GM12864 (cell line): ENCODE results near the gene ABCA1.

Experiments
- DNase-seq: peaks from one replicate; pipeline ENCODE4 v3.0.0-alpha.2; 2011; ENCODE audit warnings: low read depth
- H3K4me3 ChIP-seq: 2 replicates; pipeline ENCODE4 v1.5.1; 2011; ENCODE audit warnings: mild to moderate bottlenecking, low read depth, low read length, control low read depth
- CTCF ChIP-seq: IDR thresholded peaks from 2 replicates; pipeline ENCODE4 v1.5.1; 2011; ENCODE audit warnings: low read depth, mild to moderate bottlenecking, moderate library complexity, low read length, control low read depth, inconsistent platforms; ENCODE audit errors: missing control alignments

ABCA1 gene

DNA sequence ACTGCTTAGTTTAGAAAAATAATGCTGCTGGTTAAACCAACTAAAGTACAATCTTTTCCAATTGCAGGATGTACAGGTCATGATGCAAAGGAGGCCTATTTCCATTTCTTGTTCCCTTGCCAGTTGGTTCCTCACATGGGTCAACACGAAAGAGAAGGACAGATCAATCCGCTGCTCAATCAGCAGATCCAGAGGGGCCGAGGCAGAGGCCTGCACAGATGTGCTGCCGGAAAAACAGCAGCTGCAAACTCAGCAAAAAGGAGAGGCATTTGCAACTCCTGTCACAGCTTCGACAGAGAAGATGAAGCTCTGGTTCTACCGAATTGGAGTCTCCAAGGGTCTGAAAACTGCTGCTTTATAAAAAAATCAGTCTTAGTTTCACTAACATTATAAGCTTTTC lies 94.3 kb downstream of the ABCA1 start:
- no peak overlapping the region for H3K4me3 ChIP-seq
- no peak for TF ChIP-seq CTCF
- no peak for DNase-seq

DNA sequence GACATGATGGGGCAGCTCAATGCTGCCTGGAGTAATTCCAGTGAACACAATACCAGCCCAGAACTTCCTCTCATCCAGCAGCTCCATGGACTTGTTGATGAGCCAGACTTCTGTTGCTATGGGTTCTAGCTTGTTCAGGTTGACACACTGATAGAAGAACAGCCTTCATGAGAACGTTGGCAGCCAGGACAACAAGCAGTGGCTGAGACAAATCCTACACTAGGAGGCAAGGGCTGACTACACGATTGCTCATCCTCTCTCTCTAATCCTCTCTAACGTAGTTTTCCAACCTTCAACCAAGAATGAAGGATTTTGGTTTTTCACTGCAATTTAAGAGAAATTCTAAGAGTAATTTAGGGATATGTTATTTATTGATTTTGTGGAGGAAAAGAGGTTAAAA lies 96.3 kb downstream of the ABCA1 start:
- no peak for DNase-seq
- TF ChIP-seq CTCF: no peak
- no peak overlapping the region for H3K4me3 ChIP-seq

DNA sequence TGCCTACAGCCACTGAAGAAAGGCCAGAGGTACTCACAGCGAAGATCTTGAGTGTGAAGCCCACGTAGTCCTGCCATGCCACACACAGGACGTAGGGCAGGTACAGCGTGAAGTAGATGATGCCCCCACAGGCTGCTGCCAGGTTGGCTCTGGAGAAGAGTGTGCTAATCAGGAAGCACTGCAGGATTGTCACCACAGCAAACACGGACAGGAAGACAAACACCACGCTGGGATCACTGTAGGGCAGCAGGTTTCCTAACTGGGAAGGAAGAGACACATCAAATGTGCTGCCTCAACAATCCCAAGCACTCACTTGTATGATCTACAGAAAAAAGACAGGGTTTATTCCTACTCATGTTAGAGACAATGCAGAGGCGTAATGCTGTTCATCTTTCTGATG lies 101.0 kb downstream of the ABCA1 start:
- H3K4me3 ChIP-seq: no peak overlapping the region
- DNase-seq: no peak
- TF ChIP-seq CTCF: no peak

- no peak for TF ChIP-seq CTCF
- DNase-seq: no peak
- no peak overlapping the region for H3K4me3 ChIP-seq
These were observed 101.7 kb downstream of the ABCA1 start for GRCh38 chr9:104826079-104826775.

DNA sequence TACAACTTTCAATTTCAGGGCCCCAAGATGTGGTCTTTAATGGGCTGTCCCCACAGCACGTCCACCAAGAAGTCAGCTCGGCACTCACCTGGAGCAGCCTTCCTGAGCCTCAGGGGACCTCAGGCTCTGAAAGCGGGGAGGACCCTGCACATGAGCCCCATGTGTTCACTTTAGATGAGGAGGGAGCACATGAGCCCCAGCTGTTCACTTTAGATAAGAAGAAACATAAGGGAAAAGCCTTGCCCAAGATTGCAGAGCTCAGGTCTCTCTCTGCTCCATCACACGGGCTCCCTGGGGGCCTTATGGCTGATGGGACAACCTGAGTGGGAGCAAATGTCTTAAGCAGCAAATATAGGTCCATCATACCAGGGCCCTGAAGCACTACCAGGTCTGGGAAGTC lies 107.6 kb downstream of the ABCA1 start:
- TF ChIP-seq CTCF: no peak
- no peak overlapping the region for H3K4me3 ChIP-seq
- no peak for DNase-seq

DNA sequence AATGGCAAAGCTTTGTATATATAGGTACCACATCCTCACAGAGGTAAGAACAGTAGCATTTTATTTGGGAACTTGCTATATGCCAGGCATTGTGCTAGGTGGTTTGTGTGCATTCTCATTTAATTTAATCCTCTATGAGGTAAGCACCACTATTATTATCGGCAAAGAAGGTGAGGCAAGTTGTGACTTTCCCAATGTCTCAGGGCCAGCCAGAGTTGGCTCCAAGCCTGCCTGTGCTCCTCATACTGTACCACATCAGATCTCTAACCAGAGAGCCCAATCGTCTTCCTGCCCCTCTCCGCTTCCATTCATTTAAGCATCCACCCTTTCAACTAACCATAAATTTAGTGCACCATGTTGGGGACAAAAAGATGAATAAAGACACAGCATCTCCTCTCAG lies 108.9 kb downstream of the ABCA1 start:
- no peak for DNase-seq
- no peak overlapping the region for H3K4me3 ChIP-seq
- TF ChIP-seq CTCF: no peak

DNA sequence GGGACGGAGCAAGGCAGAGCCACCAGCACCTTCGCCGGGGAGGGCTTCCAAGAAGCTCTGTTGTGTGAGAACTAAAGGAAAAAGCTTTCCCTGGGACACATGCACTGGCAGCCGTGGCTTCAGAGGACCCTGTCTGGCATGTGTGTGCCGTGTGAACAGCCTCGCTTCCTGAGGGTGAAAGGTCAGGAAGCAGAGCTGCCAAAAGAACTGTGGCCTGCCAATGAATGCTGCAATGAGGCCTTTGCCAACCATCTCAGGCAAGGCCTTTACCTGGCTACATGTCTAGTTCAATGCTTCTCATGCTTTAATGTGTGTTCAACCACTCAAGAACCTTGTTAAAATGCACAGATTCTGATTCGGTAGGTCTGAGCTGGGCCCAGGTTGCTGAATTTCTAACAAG lies 110.5 kb downstream of the ABCA1 start:
- no peak for DNase-seq
- no peak overlapping the region for H3K4me3 ChIP-seq
- no peak for TF ChIP-seq CTCF
